Transverse colon (tissue), 4 donors: ENCODE measurements around the gene GPR142. TPM values are rescaled to one million over a fixed set of nuclear protein-coding genes. Genes with fewer than 3 reads are reported as not detected.

Experiments
- DNase-seq: peaks from one replicate; pipeline ENCODE4 v3.0.0-alpha.2; 2019
- H3K27ac ChIP-seq, 4 donors: fragments of 200-600 bp; sonication (generic); 2 replicates each; pipeline ENCODE4 v1.5.1; 2016 to 2018; ENCODE audit warnings: inconsistent platforms in 4 of 4
- H3K27me3 ChIP-seq: fragments of 200-600 bp; sonication (generic); 2 replicates; pipeline ENCODE4 v1.5.1; 2017; ENCODE audit warnings: inconsistent platforms
- H3K36me3 ChIP-seq, 4 donors: fragments of 200-600 bp; sonication (generic); 2 replicates each; pipeline ENCODE4 v1.5.1; 2017 to 2019; ENCODE audit warnings: inconsistent platforms in 4 of 4
- H3K4me1 ChIP-seq, 4 donors: fragments of 200-600 bp; sonication (generic); 2 replicates each; pipeline ENCODE4 v1.5.1; 2017 to 2020; ENCODE audit warnings: inconsistent platforms in 4 of 4
- H3K4me3 ChIP-seq, 4 donors: fragments of 200-600 bp; sonication (generic); 1 replicate in 1 of 4; 2 replicates in 3 of 4; pipeline versions ENCODE4 v1.5.1 to v1.6.1; 2017 to 2019; ENCODE audit warnings: inconsistent platforms in 4 of 4
- H3K9me3 ChIP-seq, 2 donors: fragments of 200-600 bp; sonication (generic); 2 replicates each; pipeline ENCODE4 v1.5.1; 2017 to 2019; ENCODE audit warnings: inconsistent platforms in 2 of 2
- EP300 ChIP-seq: sonication (generic); formaldehyde crosslinking; IDR thresholded peaks from one replicate; pipeline ENCODE4 v1.6.1; 2017; ENCODE audit warnings: antibody characterized with exemption, low read depth
- POLR2A ChIP-seq: fragments of 450-650 bp; IDR thresholded peaks from one replicate; pipeline ENCODE4 v1.6.1; 2016; ENCODE audit warnings: antibody characterized with exemption, mild to moderate bottlenecking, moderate library complexity
- POLR2AphosphoS5 ChIP-seq, 3 donors: sonication (generic); formaldehyde crosslinking; IDR thresholded peaks; one replicate each; pipeline ENCODE4 v1.6.1; 2016; ENCODE audit warnings: antibody characterized with exemption in 3 of 3
- WGBS, 2 donors: methylation state at CpG; one replicate each; pipeline ENCODE4 v1.1.5; 2018; ENCODE audit warnings: low coverage in 1 of 2; 5-methylcytosine and 5-hydroxymethylcytosine counted together
- in situ Hi-C, 4 donors: fragments of 200-750 bp; cut with MboI; loops; one replicate each; pipeline versions ENCODE4 v1.15.0 to v1.15.1; 2017; ENCODE audit warnings: low sequenced_read_pairs in 3 of 4, low pct_ligation_motif_present in 1 of 4, low pct_unique_long_range_greater_than_20kb in 1 of 4
- intact Hi-C: fragments of 100-400 bp; cut with DNase I; formaldehyde crosslinking; loops from one replicate; pipeline ENCODE4 v1.15.1; 2023; ENCODE audit warnings: low total_unique reads
- total RNA-seq, 4 donors: library from RNA; depleted of rRNA; stranded (reverse); fragments of >200 nt; gene quantifications; one replicate each; pipeline ENCODE4 v1.1.0, GENCODE V29; 2016
- TF ChIP-seq, protein P1 (sequence below), 5 experiments: fragments of 200-600 bp in 3 of 5; fragments of 450-650 bp in 2 of 5; sonication (generic) in 3 of 5; IDR thresholded peaks; 1 replicate in 2 of 5; 2 replicates in 3 of 5; pipeline ENCODE4 v1.5.1; 2016 to 2017; ENCODE audit warnings: antibody characterized with exemption in 5 of 5, inconsistent platforms in 3 of 5, mild to moderate bottlenecking in 2 of 5, moderate library complexity in 1 of 5

GPR142 gene
- total RNA-seq, 4 donors from 2014 or later, result 0.48 TPM; not detected in 3

DNA sequence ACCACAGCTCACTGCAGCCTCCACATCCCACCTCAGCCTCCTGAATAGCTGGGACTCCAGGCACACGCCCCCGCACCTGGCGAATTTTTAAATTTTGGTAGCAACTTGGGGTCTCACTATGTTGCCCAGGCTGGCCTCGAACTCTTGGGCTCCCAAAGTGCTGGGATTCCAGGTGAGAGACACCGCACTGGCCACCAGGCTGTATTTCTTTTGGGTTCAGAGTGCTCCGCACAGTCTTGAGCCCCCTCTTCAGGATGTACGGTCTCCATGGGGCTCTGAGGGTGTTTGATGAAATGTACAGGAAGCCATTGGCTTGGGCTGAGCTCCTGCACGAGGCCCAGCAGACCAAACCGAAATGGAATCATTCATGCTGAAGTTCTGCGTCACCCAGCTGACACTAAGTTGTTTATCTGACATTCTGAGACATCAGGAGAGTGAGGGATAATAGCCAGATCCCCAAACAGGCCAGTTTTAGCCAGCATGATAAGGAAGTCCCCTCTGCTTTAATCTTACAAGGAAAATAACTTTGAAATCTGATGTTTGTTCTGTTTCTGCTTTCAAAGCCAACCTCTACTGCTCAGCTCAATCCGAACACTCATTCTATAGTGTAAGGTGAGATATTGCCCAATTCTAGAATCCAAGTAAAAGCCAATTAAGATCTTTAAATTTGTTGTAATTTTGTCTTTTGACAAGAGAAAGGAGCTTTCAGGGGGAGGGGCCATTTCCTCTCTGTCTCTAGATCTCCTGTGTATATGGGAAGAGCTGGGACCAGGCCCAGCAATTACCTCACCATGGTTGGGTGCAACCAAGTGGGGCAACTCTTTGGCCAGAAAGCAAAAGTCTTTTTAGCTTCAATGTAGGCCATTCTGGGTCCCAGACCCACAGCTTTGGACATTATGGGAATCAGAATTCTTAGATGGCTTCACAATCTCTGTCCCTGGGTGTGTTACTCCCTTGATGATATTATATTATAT, 23.7 kb downstream of the GPR142 start:
- H3K36me3 ChIP-seq, result no peaks in the 10 kb centered on the region
- no peak overlapping the region for H3K4me3 ChIP-seq
- H3K27ac ChIP-seq, result no peak overlapping the region
- in situ Hi-C loops (no loop called here), intact Hi-C loops (no loop called here)
- no peaks in the 10 kb centered on the region for H3K9me3 ChIP-seq
- H3K4me1 ChIP-seq, result peaks cover 0 to 9% (median 5%) of the 10 kb centered on the region in 4 donors
- TF ChIP-seq, protein P1, sequence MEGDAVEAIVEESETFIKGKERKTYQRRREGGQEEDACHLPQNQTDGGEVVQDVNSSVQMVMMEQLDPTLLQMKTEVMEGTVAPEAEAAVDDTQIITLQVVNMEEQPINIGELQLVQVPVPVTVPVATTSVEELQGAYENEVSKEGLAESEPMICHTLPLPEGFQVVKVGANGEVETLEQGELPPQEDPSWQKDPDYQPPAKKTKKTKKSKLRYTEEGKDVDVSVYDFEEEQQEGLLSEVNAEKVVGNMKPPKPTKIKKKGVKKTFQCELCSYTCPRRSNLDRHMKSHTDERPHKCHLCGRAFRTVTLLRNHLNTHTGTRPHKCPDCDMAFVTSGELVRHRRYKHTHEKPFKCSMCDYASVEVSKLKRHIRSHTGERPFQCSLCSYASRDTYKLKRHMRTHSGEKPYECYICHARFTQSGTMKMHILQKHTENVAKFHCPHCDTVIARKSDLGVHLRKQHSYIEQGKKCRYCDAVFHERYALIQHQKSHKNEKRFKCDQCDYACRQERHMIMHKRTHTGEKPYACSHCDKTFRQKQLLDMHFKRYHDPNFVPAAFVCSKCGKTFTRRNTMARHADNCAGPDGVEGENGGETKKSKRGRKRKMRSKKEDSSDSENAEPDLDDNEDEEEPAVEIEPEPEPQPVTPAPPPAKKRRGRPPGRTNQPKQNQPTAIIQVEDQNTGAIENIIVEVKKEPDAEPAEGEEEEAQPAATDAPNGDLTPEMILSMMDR (IDR thresholded peaks at IDR 0.05), result no peak
- TF ChIP-seq POLR2A (no peak), POLR2AphosphoS5 (IDR thresholded peaks at IDR 0.05) (no peak), EP300 (no peak)
- 77% methylated on average over 11 of the region's 11 CpGs; no CpG with 5 or more reads in 1 of the 2 donors for WGBS, 2 donors
- no peak for DNase-seq
- H3K27me3 ChIP-seq, result no peaks in the 10 kb centered on the region

DNA sequence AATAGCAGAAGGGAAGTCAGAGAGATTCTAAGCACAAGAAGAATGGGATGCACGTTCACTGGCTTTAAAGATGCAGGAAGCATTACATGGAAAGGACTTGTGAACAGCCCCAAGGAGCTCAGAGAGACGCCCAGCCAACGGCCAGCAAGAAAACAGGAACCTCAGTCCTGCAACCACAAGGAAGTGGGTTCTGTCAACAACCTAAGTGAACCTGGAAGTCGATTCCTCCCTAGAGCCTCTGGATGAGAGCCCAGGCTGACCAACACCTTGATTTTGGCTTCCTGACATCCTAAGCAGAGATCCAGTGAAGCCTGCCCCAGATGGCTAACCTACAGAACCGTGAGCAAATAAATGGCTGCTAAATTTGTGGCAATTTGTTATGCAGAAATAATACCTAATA, 24.5 kb downstream of the GPR142 start:
- Histone ChIP-seq H3K27ac (no peak overlapping the region), H3K9me3 (no peaks in the 10 kb centered on the region), H3K4me1 (peaks cover 0 to 9% (median 5%) of the 10 kb centered on the region in 4 donors), H3K27me3 (no peaks in the 10 kb centered on the region), H3K36me3 (no peaks in the 10 kb centered on the region), H3K4me3 (no peak overlapping the region)
- intact Hi-C loops, result no loop called here
- DNase-seq, result no peak
- in situ Hi-C loops, result no loop called here
- TF ChIP-seq, protein P1 (IDR thresholded peaks at IDR 0.05), result no peak
- TF ChIP-seq EP300, result no peak
- TF ChIP-seq POLR2AphosphoS5 (IDR thresholded peaks at IDR 0.05), result no peak
- no peak for TF ChIP-seq POLR2A
- 66% methylated on average over 5 of the region's 5 CpGs; no CpG with 5 or more reads in 1 of the 2 donors for WGBS, 2 donors

GRCh38 chr17:74392848-74393247, 25.5 kb downstream of the GPR142 start:
- H3K36me3 ChIP-seq, result no peaks in the 10 kb centered on the region
- intact Hi-C loops (no loop called here), in situ Hi-C loops (no loop called here)
- H3K9me3 ChIP-seq, result no peaks in the 10 kb centered on the region
- TF ChIP-seq POLR2A (no peak), POLR2AphosphoS5 (IDR thresholded peaks at IDR 0.05) (no peak), EP300 (no peak)
- TF ChIP-seq, protein P1 (IDR thresholded peaks at IDR 0.05), result no peak
- peaks cover 0 to 7% (median 0%) of the 10 kb centered on the region in 4 donors for H3K4me1 ChIP-seq
- no peaks in the 10 kb centered on the region for H3K27me3 ChIP-seq
- DNase-seq, result no peak
- no peak overlapping the region for H3K27ac ChIP-seq
- 50 to 73% methylated on average over 1 to 5 of the region's 5 CpGs for WGBS, 2 donors
- no peak overlapping the region for H3K4me3 ChIP-seq

DNA sequence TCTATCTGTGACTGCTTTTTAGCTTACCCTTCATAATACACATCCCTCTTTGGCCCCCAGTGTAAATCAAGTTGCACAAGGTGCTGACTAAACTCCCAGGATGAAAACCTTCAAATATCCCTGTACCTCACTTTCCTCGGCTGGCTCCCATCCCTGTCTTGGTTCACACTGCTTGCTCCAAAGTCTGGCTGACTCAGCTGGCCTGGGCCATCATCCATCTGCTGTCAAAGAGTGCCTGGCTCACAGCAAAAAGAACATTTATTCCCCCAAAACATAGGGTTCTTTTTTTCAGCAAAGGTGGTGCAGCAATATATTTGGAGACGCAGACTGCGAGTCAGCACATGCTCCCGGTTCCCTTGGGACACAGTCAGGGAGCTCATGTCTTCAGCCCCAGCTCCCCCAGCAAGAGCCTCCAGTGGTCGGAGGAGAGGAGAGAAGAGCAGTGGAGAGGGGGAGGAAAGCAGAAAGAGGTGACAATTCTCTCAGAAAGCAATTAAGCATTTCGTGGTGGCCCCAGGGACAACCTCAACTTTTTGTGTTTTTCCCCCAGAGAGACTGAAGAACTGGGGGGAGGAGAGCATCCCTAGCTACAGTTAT, 26.1 kb downstream of the GPR142 start:
- in situ Hi-C loops (no loop called here), intact Hi-C loops (no loop called here)
- Histone ChIP-seq H3K27ac (no peak overlapping the region), H3K4me3 (no peak overlapping the region), H3K9me3 (no peaks in the 10 kb centered on the region), H3K27me3 (no peaks in the 10 kb centered on the region), H3K4me1 (peaks cover 0 to 7% (median 0%) of the 10 kb centered on the region in 4 donors), H3K36me3 (no peaks in the 10 kb centered on the region)
- 35 to 82% methylated on average over 2 to 6 of the region's 6 CpGs for WGBS, 2 donors
- TF ChIP-seq POLR2AphosphoS5 (IDR thresholded peaks at IDR 0.05), result no peak
- DNase-seq, result no peak
